DLD1 (cell line): Measurements from ENCODE around the gene DLEC1.

Source experiments
- in situ Hi-C: cut with HindIII; loops from 2 replicates; pipeline ENCODE4 v1.10.0; 2017; ENCODE audit warnings: low sequenced_read_pairs

The DLEC1 gene

DNA sequence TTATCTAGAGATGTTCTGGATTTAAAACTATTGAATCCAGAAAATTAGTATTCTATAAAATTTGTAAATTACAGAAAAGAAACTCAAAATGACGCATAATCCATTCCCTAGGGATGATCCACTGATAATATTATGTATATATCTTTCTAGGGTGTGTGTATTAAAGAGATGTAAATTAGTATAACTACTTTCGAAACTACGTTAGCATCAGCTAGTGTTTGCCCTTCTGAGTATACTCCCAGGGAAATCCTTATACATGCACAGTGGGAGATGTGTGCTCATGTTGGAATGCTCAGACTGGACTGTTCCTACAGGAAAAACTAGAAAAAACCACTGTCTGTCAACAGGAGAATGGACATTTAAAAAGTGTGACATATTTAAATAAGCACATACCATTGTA lies 61.5 kb downstream of the DLEC1 start:
- in situ Hi-C loops: no loop called here

DNA sequence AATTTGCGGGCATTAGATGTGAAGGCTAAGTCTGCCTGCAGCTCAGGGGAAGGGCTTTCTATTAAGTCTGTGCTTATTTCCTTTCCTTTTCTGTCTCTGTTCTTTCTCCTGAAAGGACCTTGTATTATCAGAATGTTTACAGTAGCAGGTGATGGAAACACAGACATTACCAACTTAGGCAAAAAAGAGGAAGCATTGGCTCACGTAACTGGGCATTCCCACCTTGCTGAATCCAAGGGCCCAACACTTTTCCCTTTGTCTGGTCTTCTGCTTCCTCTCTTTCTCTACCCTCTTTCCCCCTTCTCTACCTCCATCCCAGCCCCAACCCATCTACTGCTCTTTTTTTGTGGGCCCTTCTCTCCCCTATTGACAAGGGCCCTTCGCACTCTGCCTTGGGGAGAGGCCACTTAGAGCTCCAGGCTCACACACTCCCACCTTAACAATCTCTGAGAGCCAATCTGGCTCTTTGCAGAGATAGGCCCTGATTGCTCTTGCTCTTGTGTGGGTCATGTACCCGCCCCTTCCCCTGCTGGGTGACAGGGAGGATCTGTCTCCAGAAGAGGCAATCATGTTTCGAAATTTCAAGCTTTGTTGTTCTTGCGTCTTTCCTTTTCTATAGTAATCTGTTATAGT lies 62.9 kb downstream of the DLEC1 start:
- in situ Hi-C loops: no loop called here

DNA sequence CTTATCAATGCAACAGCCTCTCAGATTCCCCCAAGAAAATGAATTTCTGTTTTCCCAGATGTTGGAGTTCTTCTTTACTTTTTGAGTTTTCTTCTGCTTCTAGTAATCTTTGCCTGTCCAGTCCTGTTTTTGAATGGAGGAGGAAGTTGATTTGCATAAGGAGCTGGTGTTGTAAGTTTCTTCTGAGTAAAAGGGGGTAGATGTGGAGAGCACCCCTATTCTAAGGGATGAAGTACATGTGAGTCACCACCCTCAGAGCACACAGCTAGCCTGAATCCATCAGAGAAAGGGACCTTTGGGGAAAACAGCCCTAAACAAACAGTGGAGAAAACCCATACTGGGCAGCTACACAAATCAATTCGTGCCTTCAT lies 63.4 kb downstream of the DLEC1 start:
- in situ Hi-C loops: no loop called here

DNA sequence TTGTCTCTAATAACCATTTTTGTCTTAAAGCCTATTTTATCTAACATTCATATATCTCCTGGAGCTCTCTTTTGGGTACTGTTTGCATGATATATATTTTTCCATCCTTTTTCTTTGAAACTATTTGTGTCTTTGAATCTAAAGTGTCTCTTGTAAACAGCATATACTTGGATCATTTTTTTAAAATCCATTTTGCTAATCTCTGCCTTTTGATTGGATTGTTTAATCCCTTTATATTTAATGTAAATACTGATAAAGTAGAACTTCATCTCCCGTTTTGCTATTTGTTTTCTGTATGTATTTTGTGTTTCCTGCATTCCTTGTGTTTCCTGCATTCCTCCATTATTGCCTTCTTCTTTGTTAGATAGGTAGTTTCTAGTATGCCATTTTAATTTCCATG lies 66.5 kb downstream of the DLEC1 start:
- in situ Hi-C loops: no loop called here

DNA sequence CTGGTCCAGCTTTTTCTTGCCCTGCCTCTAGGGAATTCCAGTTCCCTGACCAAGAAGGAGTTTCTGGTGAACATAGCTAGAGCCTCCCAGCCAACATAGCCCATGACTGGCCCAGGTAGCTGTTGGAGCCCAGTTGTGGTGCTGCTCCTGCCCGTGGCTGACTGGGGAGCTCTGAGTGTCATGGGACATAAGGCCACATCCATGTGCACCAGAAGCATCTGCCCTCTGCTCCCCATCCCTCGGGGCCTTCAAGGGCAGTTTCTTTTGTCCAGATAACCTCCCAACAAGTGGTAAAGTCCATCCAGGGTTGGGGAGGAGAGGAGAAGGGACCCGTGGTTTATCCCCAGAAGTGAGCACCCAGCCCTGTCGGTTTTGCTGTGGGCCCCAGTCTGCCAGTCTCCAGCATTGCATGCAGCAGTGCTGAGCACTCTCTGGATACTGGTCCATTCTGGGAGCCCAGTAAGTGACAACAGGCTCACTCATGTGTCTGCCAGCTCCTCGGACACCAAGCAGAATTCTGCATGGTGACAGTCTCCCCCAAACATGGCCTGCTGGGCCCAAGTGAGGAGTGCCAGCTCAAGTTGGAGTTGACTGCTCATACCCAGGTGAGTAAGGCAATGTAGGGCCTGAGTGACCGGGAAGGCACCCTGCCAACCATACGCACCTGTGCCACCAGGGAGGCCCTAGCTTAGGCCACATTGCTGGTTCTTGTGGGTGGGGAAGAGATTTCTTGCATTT lies 69.1 kb downstream of the DLEC1 start:
- in situ Hi-C loops: no loop called here

DNA sequence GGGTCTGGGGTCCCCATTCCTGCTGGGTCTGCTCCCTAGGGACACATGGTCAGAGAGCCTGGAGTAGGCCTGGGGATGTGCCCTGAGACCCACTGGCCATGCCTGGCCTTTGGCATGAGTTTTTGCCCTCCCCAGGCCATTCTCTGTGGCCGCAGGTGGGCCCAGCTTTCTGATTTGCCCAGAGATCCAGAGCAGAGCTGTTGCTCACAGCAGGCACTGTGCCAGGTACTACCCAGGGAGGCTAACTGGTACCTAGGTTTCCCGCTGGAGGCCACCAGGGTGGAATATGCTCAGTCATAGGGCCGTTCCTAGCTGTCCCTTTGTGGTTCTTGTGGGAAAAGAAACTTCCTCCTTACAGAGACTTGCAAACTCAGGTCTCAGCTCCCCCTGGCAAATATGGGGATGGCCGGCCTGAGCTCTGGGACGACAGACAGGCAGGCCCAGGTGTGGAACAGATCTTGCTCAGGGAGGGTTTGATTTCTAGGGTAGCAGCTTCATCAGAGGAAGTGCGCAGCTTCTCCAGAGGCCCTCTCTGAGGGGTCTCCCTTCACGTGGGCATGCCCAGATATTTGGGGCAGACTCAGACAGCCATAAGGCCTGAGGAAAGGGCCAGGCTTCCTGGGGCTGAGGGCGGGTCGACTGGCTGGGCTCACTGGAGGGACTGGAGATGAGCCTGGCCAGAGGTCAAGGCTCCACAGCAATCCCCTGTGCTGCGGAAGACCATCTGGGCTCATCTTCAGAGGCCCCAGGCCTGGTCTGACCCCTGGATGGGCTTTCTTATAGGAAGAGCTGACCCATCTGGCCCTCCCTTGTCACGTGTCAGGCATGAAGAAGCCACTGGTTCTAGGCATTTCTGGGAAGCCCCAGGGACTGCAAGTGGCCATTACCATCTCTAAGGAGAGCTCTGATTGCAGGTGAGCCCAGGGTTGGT lies 69.9 kb downstream of the DLEC1 start:
- in situ Hi-C loops: no loop called here

DNA sequence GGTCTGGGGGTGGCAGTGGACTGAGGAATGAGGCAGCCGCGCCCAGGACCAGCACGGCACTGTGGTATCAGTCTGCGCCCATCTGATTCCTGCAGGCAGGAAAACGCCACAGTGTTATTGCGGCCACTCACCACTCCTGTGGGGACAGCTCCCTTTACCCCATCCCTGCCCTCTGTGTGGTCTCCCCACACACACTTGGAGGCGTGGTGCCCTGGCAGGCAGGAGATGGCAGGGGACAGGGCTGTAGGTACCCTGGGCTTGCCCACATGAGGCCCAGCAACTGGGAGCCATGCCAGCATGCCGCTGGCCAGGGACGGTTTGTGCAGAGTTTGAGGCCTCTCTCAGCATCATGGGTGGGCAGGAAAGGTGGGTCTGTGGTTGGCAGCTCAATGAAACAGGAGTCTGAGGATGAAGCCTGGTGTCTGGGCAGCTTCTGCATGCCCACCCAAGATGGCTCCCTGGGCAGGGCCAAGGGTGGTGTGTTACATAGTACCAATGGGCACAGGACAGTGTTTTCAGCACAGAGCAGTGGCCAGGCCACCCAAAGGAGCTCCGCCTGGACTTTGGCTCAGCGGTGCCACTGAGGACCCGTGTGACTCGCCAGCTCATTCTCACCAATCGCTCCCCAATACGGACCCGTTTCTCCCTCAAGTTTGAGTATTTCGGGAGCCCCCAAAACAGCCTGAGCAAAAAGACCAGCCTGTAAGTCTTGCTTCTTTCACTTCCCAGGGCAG lies 70.7 kb downstream of the DLEC1 start:
- in situ Hi-C loops: no loop called here

DNA sequence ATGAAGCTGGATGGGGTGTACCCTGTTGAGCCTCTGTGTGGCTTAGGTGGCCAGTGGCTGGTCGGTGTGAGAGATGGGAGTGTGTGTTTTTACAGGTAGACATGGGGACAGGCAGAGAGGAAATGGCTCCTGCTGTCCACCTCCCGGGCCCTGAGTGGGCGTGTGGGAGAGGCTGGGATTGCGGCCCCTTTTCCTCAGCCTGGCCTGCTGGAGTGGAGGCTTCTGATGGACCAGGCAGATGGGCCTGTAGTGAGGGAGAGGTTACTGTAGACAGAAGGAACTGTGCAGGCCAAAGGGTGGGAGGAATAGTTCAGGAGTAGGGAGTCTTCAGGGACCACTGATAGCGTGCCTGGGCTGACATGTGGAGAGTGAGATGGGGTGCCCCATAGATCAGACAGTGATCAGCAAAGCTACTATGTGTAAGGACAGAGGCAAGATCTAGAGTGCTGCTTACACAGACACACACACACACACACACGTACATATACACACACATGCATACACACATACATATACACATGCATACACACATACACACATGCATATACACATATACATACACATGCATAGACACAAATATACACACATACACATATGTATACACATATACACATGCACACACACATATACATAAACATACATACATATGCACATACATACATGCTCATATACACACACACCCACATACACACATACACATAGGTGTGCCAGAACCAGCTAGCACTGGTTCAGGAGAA lies 71.5 kb downstream of the DLEC1 start:
- in situ Hi-C loops: no loop called here

DNA sequence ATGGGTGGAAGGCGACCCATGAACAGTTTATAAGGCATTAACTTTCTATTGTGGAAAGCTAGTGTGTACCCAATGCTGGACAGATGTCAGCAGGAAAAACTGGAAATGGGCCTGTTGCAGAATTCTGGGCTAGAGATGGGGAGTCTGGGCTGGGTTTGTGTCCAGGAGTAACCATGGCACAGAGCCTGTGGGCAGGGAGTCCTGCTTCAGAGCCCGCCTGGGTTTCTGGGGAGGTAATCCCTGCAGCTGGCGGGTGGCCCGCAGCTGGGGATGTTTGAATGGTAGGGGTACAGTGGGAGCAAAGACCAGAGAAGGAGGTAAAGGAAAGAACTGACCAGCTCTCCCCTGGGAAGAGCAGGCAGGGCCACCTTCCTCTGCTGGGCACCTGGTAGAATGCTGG lies 72.2 kb downstream of the DLEC1 start:
- in situ Hi-C loops: no loop called here

DNA sequence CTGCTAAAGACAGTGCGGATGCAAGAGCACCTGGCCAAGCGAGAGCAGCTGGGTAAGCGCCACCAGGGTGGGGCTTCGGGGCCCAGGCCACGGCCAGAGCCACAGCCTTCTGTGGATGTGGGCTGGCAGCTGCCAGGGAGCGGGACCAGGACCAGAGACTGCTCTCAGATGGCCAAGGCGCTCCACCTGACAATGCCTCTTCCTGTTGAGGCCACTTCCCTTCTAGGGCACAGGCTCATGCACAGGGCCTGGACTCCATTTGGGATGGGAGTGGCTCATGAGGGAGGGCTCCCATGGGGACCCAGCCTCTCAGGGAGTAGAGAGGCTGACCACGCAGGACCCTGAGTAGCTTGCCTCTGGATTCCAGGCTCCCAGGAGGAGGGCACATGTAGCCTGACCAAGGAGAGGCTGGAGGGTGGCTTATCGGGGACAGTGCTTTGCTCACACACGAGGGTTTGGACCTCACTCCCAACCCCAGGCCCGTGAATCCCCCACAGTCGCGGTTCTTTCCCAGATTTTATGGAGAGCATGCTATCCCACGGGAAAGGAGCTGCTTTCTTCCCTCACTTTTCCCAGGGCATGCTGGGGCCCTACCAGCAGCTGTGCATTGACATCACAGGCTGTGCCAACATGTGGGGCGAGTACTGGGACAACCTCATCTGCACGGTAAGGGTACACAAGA lies 72.8 kb downstream of the DLEC1 start:
- in situ Hi-C loops: no loop called here

DNA sequence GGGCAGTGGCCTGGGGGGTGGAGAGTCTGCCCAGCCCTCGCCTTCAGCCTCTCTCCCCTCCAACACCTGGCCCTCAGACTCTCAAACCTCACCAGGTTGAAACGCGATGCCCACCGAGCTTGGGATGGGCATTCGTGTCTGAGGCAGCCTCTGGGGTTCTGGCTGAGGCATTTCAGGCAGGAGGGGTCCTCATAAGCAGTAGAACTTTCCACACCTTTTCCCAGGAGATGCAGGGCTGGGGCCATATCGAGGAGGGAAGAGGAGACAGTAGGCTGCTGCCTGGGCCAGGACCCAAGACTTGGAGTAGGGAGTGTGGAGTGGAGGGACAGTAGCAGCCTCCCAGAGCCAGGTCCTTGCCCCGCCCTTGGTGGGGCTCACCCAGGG lies 73.4 kb downstream of the DLEC1 start:
- in situ Hi-C loops: no loop called here

DNA sequence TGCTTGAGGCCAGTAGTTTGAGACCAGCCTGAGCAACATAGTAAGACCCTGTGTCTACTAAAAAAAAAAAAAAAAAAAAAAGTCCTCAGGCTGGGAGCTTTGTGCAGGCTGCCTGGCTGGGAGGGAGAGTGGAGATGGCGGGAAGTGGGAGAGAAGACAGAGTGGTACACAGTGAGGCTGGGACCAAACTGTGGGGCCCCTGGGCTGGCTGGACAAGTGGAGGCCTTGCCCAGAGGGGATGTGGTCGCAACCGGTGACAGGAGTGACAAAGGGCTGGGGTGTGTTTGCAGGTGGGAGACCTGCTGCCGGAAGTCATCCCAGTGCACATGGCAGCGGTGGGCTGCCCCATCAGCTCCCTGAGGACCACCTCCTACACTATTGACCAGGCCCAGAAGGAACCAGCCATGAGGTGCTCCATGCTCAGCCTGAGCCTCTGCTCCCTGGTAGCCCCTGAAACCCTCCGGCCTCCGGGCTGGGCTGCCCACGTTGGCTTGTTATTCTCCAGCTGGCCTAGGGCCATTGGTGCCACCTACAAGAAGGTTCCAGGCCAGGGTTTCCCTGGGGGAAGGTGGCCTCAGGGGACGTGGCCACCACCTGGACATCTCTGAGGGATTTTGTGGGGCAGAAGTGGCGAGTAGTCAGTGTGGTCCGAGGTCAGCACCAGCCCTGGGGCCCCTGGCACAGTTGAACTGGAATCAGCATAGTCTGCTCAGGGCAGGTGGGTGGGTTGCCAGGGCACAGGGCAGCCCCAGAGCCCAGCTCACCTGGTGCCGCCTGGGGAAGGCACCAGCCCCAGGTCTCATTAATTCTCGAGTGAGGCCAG lies 75.3 kb downstream of the DLEC1 start:
- in situ Hi-C loops: no loop called here

DNA sequence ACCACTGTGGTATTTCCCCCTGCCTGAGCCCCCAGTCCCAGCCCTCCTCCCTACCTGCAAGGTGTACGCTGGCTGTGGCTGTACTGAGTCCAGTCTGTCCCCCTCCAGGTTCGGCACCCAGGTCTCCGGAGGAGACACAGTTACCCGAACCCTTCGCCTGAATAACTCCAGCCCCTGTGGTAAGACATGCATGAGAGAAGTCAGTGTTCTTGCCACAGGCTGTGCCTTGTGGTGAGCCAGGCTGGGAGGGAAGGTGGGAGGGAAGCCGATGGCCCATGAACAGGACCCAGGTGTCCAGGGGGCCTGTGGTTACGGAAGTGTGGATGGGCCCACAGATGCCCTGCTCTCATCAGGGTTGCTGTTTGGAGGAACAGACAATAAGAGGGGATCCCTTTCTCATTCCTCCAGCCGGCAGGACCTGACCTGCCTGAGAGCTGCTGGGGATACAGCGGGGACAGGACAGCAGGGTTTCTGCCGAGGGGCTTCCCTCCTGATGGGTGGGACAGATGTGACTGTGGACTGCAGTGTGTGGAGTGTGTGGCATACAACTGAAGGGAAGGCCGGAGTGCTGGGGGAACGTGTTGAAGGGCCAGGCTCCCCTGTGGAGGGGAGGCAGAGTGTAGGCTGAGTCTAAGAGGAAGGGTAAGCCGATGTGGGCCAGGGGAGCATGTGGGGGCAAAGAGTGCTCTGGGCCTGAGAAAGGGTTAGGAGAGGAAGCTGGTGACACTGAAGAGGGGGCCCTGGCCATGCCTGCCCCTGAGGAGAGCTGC lies 76.1 kb downstream of the DLEC1 start:
- in situ Hi-C loops: no loop called here

DNA sequence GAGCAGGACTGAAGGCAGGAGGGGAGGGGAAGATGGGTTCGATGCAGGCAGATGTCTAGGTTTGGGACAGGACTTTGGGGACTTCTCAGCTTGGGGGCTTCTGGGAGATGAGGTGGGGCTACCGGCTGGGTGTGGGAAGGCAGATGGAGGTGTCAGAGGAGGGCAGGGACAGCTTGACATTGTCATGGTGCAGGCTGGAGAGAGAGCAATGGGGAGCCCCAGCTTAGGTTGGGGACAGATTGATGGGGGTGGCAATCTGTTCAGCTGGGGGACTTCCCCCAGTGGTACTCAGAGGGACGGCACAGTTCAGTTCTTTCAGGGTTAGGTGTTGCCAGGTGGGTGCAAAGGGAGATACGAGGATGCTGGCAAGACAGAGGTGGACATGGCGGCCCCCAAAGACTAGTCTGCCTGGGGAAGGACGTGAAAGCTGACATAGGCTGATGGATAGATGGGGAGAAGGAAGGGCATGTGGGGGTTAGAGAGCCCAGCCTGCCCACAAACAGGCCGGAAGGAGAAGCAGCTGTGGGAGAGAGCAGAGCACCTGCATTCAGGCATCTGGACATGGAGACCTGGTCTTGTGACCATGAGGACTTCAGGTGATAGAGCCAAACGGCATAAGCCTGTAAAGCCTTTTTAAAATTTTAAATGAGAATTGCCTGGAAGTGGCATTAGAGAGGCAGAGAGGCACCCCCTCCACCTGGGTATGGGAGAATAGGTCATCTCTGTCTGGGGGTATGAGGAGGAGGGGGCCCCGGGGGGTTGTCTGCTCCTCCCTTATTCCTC lies 76.8 kb downstream of the DLEC1 start:
- in situ Hi-C loops: no loop called here

DNA sequence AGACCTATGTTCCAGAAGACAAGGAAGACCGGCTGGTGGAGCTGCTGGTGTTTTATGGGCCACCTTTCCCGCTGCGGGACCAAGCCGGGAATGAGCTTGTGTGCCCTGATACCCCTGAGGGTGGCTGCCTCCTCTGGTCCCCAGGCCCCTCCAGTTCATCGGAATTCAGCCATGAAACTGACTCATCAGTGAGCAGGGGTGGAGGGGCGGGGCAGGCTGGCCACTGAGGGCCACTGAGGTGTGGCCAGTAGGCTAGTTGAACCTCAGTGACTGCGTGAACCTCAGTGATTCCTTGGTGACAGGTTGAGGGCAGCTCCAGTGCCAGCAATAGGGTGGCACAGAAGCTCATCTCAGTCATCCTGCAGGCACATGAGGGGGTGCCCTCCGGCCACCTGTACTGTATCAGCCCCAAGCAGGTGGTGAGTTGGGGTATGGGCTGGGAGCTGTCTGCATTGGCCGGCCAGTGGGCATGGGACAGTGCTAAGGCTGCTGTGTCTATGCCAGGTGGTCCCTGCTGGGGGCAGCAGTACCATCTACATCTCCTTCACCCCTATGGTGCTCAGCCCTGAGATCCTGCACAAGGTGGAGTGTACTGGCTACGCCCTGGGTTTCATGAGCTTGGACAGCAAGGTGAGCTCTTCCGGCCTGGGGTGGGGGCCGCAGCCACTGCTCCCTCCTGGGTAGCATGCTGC lies 77.6 kb downstream of the DLEC1 start:
- in situ Hi-C loops: no loop called here

DNA sequence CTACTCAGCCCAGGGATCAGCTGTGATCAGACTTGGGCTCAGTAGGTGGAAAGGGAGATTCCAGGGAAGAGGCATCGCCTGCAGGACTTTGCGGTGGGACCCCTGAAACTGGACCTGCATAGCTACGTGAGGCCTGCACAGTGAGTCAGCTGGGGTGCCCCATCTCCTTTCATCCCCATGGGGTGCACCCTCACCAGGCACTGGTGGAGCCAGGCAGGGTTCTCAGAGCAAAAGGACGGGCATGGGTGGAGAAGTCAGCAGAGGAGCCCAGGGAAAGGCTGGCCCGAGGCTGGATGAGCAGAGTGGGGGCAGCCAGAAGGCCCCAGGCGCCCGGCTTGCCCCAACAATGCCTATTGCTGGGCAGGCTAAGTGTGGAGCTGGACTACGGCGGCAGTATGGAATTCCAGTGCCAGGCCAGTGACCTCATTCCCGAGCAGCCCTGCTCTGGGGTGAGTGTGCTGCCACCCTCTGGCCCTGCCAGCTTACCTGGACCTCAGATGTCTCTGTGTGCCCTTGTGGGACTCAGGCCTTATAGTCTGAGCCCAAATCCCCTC lies 78.2 kb downstream of the DLEC1 start:
- in situ Hi-C loops: no loop called here
